HepG2 (cell line): Measurements from ENCODE around the gene ZIK1. TPM values are rescaled to one million over a fixed set of nuclear protein-coding genes. Genes with fewer than 3 reads are reported as not detected.

Experiments used
- ATRX ChIP-seq: sonication (generic); formaldehyde crosslinking; IDR thresholded peaks from 2 replicates; pipeline ENCODE4 v1.4.0; 2020; ENCODE audit warnings: missing genetic modification reagents, borderline replicate concordance
- KDM3A ChIP-seq: IDR thresholded peaks from 2 replicates; pipeline ENCODE4 v1.6.1; 2018; ENCODE audit warnings: low read depth, missing compliant biosample characterization
- KLF9 ChIP-seq: IDR thresholded peaks from 2 replicates; pipeline ENCODE4 v1.6.1; 2016; ENCODE audit warnings: low read depth
- MAFF ChIP-seq: IDR thresholded peaks from 2 replicates; pipeline ENCODE4 v1.6.1; 2011; ENCODE audit warnings: low read depth, low read length, improper control_type of control experiment
- ONECUT2 ChIP-seq: sonication (generic); formaldehyde crosslinking; IDR thresholded peaks from 2 replicates; pipeline ENCODE4 v1.4.0; 2020; ENCODE audit warnings: missing genetic modification reagents
- RFXAP ChIP-seq: sonication (generic); formaldehyde crosslinking; IDR thresholded peaks from 2 replicates; pipeline ENCODE4 v1.4.0; 2020; ENCODE audit warnings: missing genetic modification reagents, borderline replicate concordance
- RORA ChIP-seq: sonication (generic); formaldehyde crosslinking; IDR thresholded peaks from 2 replicates; pipeline ENCODE4 v1.5.0; 2020; ENCODE audit warnings: mild to moderate bottlenecking, missing genetic modification reagents, moderate library complexity
- SP5 ChIP-seq: IDR thresholded peaks from 2 replicates; pipeline ENCODE4 v1.6.1; 2016; ENCODE audit warnings: low read depth, borderline replicate concordance
- ZNF678 ChIP-seq: sonication (generic); formaldehyde crosslinking; IDR thresholded peaks from 2 replicates; pipeline ENCODE4 v1.4.0; 2020; ENCODE audit warnings: mild to moderate bottlenecking, missing genetic modification reagents
- polyA plus RNA-seq, 8 experiments: library from polyadenylated mRNA; depleted of rRNA in 3 of 8; stranded (reverse) in 7 of 8; unstranded in 1 of 8; fragments of >200 nt; fragmentation: Illumina TruSeq in 4 of 8; extraction: Trizol in 4 of 8; gene quantifications; 2 replicates each; pipeline versions ENCODE4 v1.2.1 to v1.2.3, GENCODE V29; 2011 to 2016; ENCODE audit warnings: low read depth in 4 of 8, missing spikeins in 1 of 8, mixed read lengths in 1 of 8; ENCODE audit not compliant: insufficient read depth in 1 of 8
- total RNA-seq, 5 experiments: library from RNA; depleted of rRNA; stranded (reverse); fragments of >200 nt; fragmentation: Illumina TruSeq; extraction: Trizol; gene quantifications; 2 replicates each; pipeline ENCODE4 v1.2.3, GENCODE V29; 2016; ENCODE audit warnings: low read depth in 1 of 5
- TF ChIP-seq, protein P1 (sequence below): sonication (generic); formaldehyde crosslinking; IDR thresholded peaks from 2 replicates; pipeline ENCODE4 v1.4.0; 2020; ENCODE audit warnings: missing genetic modification reagents, borderline replicate concordance
- TF ChIP-seq, protein P2 (sequence below): sonication (generic); formaldehyde crosslinking; IDR thresholded peaks from 2 replicates; pipeline ENCODE4 v1.5.0; 2020; ENCODE audit warnings: missing genetic modification reagents
- TF ChIP-seq, protein P3 (sequence below): sonication (generic); formaldehyde crosslinking; IDR thresholded peaks from 2 replicates; pipeline ENCODE4 v1.5.0; 2020; ENCODE audit warnings: mild to moderate bottlenecking, missing genetic modification reagents, borderline replicate concordance
- TF ChIP-seq, protein P4 (sequence below): sonication (generic); formaldehyde crosslinking; IDR thresholded peaks from 2 replicates; pipeline ENCODE4 v1.4.0; 2020; ENCODE audit warnings: low read depth, missing genetic modification reagents

The ZIK1 gene
- total and polyA plus RNA-seq, 2 of the 13 experiments (the other 11 are each of a cell fraction or from before 2014, with no cell fraction given) = 2.1 to 7.2 TPM

DNA sequence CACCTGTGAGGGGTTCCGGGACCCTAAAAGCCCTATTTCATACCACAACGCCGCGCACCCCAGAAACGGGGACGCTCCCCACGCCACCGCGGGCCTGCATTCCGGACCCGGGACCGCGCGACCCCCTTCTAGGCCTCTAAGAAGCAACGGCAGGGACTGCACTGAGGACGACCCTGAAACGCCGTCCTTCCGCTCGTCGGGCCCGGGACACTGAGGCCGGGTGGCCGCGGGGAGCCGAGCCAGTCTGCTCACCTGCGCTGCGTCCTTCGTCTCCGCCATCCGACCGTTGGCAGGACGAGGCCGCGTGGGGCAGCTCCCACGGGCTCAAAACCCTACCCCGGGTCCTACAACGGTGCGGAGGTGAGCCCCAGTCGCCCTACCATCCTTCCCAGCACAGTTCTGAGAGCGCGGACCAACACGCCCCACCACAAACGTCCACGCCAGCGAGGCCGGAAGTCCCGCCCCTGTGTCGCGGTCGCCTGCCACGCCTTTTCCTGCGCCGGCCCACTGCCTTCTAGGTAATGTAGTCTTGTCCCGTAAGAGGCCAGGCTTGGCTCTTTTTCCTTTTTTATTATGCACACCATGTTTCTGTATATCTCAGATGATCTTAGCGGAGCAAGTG, 24.4 kb upstream of the ZIK1 start, which contains the start of gene ZNF550 (continued):
- TF ChIP-seq, protein P1, sequence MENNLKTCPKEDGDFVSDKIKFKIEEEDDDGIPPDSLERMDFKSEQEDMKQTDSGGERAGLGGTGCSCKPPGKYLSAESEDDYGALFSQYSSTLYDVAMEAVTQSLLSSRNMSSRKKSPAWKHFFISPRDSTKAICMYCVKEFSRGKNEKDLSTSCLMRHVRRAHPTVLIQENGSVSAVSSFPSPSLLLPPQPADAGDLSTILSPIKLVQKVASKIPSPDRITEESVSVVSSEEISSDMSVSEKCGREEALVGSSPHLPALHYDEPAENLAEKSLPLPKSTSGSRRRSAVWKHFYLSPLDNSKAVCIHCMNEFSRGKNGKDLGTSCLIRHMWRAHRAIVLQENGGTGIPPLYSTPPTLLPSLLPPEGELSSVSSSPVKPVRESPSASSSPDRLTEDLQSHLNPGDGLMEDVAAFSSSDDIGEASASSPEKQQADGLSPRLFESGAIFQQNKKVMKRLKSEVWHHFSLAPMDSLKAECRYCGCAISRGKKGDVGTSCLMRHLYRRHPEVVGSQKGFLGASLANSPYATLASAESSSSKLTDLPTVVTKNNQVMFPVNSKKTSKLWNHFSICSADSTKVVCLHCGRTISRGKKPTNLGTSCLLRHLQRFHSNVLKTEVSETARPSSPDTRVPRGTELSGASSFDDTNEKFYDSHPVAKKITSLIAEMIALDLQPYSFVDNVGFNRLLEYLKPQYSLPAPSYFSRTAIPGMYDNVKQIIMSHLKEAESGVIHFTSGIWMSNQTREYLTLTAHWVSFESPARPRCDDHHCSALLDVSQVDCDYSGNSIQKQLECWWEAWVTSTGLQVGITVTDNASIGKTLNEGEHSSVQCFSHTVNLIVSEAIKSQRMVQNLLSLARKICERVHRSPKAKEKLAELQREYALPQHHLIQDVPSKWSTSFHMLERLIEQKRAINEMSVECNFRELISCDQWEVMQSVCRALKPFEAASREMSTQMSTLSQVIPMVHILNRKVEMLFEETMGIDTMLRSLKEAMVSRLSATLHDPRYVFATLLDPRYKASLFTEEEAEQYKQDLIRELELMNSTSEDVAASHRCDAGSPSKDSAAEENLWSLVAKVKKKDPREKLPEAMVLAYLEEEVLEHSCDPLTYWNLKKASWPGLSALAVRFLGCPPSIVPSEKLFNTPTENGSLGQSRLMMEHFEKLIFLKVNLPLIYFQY (CRISPR knock-in tag) = 0 out of 2 replicates have a peak, but pooled peaks have one; percentile 19
- no peak for TF ChIP-seq RFXAP (CRISPR knock-in tag)
- no peak for TF ChIP-seq MAFF
- TF ChIP-seq KDM3A (CRISPR knock-in tag) = no peak
- no peak for TF ChIP-seq ATRX (CRISPR knock-in tag)
- TF ChIP-seq, protein P2, sequence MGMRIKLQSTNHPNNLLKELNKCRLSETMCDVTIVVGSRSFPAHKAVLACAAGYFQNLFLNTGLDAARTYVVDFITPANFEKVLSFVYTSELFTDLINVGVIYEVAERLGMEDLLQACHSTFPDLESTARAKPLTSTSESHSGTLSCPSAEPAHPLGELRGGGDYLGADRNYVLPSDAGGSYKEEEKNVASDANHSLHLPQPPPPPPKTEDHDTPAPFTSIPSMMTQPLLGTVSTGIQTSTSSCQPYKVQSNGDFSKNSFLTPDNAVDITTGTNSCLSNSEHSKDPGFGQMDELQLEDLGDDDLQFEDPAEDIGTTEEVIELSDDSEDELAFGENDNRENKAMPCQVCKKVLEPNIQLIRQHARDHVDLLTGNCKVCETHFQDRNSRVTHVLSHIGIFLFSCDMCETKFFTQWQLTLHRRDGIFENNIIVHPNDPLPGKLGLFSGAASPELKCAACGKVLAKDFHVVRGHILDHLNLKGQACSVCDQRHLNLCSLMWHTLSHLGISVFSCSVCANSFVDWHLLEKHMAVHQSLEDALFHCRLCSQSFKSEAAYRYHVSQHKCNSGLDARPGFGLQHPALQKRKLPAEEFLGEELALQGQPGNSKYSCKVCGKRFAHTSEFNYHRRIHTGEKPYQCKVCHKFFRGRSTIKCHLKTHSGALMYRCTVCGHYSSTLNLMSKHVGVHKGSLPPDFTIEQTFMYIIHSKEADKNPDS (CRISPR knock-in tag) = no peak
- no peak for TF ChIP-seq RORA
- TF ChIP-seq SP5 (CRISPR knock-in tag) = peak; percentile 74; the same call in 1 of the 2 replicates
- 0 out of 2 replicates have a peak, but pooled peaks have one; percentile 65 for TF ChIP-seq KLF9 (CRISPR knock-in tag)
- no peak for TF ChIP-seq ZNF678 (CRISPR knock-in tag)
- TF ChIP-seq, protein P3, sequence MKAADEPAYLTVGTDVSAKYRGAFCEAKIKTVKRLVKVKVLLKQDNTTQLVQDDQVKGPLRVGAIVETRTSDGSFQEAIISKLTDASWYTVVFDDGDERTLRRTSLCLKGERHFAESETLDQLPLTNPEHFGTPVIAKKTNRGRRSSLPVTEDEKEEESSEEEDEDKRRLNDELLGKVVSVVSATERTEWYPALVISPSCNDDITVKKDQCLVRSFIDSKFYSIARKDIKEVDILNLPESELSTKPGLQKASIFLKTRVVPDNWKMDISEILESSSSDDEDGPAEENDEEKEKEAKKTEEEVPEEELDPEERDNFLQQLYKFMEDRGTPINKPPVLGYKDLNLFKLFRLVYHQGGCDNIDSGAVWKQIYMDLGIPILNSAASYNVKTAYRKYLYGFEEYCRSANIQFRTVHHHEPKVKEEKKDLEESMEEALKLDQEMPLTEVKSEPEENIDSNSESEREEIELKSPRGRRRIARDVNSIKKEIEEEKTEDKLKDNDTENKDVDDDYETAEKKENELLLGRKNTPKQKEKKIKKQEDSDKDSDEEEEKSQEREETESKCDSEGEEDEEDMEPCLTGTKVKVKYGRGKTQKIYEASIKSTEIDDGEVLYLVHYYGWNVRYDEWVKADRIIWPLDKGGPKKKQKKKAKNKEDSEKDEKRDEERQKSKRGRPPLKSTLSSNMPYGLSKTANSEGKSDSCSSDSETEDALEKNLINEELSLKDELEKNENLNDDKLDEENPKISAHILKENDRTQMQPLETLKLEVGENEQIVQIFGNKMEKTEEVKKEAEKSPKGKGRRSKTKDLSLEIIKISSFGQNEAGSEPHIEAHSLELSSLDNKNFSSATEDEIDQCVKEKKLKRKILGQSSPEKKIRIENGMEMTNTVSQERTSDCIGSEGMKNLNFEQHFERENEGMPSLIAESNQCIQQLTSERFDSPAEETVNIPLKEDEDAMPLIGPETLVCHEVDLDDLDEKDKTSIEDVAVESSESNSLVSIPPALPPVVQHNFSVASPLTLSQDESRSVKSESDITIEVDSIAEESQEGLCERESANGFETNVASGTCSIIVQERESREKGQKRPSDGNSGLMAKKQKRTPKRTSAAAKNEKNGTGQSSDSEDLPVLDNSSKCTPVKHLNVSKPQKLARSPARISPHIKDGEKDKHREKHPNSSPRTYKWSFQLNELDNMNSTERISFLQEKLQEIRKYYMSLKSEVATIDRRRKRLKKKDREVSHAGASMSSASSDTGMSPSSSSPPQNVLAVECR (CRISPR knock-in tag) = peak; percentile 91
- TF ChIP-seq, protein P4, sequence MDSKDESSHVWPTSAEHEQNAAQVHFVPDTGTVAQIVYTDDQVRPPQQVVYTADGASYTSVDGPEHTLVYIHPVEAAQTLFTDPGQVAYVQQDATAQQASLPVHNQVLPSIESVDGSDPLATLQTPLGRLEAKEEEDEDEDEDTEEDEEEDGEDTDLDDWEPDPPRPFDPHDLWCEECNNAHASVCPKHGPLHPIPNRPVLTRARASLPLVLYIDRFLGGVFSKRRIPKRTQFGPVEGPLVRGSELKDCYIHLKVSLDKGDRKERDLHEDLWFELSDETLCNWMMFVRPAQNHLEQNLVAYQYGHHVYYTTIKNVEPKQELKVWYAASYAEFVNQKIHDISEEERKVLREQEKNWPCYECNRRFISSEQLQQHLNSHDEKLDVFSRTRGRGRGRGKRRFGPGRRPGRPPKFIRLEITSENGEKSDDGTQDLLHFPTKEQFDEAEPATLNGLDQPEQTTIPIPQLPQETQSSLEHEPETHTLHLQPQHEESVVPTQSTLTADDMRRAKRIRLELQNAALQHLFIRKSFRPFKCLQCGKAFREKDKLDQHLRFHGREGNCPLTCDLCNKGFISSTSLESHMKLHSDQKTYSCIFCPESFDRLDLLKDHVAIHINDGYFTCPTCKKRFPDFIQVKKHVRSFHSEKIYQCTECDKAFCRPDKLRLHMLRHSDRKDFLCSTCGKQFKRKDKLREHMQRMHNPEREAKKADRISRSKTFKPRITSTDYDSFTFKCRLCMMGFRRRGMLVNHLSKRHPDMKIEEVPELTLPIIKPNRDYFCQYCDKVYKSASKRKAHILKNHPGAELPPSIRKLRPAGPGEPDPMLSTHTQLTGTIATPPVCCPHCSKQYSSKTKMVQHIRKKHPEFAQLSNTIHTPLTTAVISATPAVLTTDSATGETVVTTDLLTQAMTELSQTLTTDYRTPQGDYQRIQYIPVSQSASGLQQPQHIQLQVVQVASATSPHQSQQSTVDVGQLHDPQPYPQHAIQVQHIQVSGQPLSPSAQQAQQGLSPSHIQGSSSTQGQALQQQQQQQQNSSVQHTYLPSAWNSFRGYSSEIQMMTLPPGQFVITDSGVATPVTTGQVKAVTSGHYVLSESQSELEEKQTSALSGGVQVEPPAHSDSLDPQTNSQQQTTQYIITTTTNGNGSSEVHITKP (CRISPR knock-in tag) = no peak
- no peak for TF ChIP-seq ONECUT2
